NCI-H146 treated with DMSO at 0.1 percent for 48 hours (cell line): ENCODE results near the gene FAM3A.
"Not testable (repeated sequence)": the region's sequence is repeated elsewhere in the genome, so short reads cannot be mapped to it uniquely, and the experiment has no call there.

Source experiments
- DNase-seq: peaks from one replicate; lab custom pipeline; 2025; ENCODE audit not compliant: unreplicated experiment; lab: John Stamatoyannopoulos, UW

Gene FAM3A

DNA sequence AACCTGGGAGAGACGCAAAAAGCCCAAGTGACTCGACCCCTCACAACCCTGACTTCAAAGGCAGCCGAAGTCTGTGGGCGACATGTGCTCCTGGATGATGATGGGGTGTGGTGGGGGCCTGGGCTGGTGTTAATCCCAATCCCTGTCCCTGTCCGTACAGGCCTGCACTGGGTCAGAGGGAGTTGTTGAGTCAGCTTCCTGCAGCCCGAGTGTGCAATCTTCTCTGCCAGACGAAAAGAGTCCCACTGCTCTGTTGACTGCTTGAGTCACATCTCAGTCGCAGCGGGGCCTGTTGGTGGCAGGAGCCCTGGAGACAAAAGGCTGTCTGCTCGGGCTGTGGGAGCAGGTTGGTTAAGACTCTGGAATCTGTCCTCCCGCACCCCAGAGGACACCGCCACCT is 10.3 kb downstream of the FAM3A start:
- DNase-seq: no peak

- DNase-seq: no peak
Measured at GRCh38 chrX:154502989-154503388, 13.0 kb downstream of the FAM3A start.

DNA sequence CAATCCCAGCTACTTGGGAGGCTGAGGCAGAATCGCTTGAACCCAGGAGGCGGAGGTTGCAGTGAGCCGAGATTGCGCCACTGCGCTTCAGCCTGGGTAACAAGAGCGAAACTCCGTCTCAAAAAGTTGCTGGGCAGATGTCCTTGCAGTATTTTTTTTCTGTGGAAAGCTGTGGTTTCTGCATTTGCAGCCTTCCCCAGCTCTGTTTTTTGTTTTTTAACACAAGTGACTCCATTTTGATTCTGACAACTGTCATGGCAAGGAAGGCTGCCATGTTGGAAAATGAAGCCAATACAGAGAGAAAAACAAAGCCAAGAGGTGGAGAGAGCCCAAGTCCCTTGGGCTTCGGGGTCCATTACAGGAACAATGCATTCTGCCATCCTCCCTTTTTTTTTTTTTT is 13.9 kb downstream of the FAM3A start:
- DNase-seq: no peak

GRCh38 chrX:154501423-154501822 is 14.6 kb downstream of the FAM3A start:
- not testable (repeated sequence) for DNase-seq

GRCh38 chrX:154496591-154497137 is 19.4 kb downstream of the FAM3A start:
- DNase-seq: not testable (repeated sequence)

DNA sequence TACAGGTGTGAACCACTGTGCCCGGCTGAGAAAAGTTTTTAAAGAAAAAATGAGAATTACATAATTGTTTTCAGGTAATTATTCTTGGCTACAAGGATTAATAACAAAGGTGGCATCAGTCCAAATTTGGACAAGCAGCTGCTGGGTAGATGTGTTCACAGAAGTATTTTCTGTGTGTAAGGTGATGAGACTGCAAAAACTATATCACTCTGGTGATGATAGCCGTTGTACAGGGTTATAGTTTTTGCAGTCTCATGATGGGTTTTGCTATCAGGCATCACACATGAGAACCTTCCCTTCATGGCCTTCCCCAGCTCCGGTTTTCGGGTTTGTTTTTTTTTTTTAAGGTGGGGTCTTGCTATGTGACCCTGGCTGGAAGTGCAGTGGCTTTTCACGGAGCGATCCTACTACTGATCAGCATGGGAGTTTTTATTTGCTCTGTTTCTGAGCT is 20.5 kb downstream of the FAM3A start:
- DNase-seq: no peak

- DNase-seq: no peak
Measured at GRCh38 chrX:154494715-154495114, 21.3 kb downstream of the FAM3A start.

GRCh38 chrX:154490414-154491083 is 25.5 kb downstream of the FAM3A start, which contains the start of gene SLC10A3:
SLC10A3 (minus strand) TSS chrX:154490629; CDS start chrX:154488940, 1,689 bp downstream.
- DNase-seq: peak; percentile 69

DNA sequence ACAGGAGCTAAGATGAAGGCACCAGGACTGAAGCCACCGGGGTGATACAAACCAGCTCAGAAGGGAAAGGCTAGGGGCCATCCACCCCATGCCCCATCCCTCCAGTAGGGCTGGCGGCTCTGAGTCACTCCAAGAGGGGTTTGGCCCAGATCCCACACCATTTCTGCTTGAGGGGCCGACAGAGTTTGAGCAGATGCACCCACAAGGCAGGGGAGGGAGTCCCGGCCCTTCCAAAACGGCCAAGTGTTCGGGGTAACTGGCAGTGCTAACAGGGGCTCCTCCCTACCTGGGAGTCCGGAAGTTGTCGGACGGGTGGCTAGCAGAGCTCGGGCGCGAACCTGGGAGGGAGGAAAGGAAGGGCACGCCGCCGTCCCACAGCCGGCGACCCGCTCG is 26.0 kb downstream of the FAM3A start:
- DNase-seq: no peak

DNA sequence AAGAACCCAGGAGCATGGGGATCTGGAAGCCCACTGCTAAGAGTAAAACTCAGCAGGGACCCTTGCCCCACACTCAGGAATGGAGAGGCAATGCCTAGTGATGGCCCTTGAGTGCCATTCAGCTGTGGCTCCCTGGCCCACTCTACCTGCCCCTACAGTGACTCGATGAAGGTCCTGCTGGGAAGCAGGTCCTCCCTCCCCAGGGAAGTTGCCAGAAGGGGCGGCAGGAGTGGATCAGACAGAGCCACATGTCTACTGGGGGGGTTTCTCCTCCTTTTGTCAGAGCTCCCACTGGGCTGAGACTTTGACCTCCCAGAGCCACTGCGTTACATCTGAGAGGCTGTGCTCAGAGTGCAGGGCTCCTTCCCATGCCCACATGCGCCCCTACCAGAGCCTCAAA is 26.9 kb downstream of the FAM3A start:
- DNase-seq: no peak

DNA sequence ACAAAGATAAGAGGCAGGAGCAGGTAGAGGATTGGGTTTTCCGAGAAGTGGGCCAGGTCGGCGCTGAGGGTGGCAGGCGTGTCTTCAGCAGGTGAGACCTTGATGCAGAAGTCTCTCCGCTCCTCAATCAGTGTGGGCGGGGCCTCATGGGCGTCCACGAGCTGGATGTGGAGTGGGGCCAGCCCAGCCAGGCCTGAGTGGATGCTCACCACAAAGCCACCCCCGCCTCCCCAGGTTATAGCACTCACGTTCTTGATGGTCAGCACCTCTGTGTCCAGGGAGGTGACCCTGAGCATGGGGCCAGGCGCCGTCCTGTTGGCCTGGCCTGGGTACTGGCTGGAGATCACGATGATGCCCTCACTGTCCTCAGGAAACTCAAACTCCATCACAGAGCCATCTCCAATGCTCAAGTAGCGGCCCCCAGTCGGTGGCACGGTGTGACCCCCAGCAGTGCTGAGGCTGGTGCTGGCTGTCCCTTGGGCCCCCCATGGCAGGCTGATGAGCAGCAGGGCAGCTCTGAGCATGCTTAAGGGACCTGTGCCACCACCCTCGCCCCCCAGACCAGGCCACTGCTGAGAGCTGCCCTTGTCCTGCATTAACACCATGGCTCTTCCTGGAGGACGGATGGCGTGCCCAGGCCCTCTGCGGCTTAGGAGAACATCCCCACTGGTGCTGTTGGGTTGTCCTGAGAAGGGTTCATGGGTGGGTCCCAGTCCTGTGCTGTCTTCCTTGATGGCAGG is 27.5 kb downstream of the FAM3A start:
- DNase-seq: no peak

GRCh38 chrX:154487518-154488290 is 28.3 kb downstream of the FAM3A start:
- no peak for DNase-seq

- DNase-seq: no peak
Measured at GRCh38 chrX:154486396-154487207, 29.4 kb downstream of the FAM3A start, which contains the start of gene UBL4A. UBL4A (minus strand) TSS chrX:154486615; CDS start chrX:154486584, 31 bp downstream.

DNA sequence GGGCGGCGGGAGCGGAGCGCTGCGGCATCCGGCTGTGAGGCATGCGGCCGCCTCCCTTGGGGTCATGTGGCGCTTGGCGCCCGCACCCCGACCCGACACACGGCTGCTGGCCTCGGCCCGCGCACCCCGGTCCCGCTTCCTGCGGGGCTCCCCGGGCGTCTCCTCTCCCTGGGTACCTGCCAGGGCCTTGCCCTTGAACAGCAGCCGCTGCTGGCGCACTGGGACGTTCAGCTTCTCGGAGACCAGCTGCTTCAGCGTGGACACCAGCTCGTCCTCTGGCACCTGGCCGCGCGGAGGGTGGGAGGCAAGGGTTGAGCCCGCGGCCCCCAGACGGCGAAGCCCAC is 30.0 kb downstream of the FAM3A start:
- no peak for DNase-seq

DNA sequence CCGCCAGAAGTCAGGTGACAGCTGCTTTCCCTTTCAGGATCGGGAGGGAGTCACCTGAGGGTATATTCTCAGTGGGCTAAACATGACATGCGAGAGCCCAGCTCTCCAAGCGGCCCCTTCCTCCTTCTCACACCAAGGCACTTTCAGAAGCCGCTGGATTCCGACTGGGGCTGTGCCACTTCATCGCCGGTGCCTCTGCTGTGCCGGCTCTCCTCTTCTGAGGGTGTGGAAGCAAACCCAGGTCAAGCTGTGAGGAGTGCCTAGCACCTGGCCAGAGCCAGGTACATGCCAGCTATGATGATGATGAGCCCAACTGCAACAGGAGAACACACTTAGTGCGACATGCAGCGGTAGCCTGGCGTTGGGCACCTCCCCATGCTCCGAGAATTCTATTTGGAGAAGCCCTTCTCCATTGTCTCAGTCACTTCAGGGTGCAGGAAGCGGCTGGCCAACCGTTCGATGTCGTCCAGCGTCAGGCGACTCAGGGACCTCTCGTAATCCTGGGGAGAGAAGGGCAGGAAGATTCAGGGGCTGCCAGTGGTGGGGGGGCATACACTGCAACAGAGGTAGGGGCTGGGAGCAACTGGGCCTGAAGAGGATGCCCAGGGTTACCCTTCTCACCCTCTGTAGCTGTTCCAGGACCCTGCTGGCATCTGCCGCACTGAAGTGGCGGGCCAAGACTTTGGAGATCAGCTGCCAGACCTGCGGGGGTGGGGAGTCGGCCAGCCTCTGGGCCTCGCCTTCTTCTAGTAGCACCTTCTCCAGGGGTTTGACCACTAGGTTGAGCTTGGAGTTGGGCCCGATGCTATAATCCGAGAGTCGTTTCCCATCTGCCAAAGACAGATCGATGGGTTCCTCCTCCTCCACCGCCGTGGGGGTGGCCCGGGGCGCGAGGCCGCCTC is 30.6 kb downstream of the FAM3A start:
- no peak for DNase-seq

DNA sequence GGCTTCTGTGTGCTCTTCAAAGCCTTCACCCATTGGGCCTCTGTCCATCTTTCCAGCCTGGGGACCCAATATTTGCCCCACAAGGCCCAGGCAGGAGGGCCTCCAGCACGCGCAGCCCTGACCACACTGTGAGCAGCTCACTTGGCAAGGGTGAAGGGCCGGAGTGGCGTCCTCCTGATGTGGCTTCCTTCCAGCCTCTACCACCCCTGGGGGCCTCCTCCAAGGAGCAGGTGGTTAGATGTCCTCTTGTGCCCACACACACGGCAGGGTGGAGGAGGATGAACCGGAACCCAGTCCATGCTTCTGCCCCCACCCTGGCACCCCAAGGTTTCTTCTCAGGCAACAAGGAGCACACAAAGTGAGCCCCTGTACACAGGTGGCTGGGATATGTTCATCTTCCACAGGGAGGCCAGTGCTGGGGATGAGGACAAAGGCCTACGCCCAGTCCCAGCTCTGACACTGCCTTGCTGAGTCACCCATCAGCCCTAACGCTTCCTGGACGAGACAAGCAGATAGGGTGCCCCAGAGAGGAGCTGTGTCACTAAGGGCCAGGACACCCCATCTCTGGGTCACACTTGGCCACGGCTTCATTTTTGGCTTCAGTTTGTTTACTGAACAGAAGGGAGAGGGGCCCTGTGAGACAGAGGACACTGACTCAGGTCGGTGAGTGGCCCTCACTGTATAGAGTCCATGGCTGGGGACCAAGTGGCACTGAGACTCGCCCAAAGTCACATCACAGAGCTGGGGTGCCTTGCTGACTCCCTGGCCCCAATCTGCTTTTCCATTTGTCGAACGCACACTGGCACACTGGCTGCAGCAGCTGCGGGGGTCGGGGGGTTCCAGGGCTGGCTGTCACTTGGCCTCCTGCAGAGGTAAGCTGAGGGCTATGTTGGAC is 31.5 kb downstream of the FAM3A start:
- no peak for DNase-seq

DNA sequence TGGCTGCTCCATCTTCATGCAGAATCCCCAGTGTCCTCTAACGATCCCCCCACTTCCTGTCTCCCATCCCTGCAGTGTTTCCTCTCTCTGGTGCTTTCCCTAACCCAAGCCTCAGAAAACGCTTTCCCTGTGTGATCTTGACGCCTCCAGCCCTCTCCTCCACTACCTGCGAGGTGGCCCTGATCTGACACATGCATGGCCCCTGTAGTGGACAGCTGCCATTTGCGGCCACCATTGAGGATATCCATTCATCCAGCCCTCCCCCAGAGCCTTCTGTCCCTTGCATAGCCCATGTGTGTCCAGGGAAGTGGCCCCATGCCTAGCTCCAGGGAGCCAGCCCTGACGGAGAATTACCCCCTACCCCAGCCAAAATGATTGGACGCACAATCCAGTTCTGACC is 32.7 kb downstream of the FAM3A start:
- DNase-seq: no peak

DNA sequence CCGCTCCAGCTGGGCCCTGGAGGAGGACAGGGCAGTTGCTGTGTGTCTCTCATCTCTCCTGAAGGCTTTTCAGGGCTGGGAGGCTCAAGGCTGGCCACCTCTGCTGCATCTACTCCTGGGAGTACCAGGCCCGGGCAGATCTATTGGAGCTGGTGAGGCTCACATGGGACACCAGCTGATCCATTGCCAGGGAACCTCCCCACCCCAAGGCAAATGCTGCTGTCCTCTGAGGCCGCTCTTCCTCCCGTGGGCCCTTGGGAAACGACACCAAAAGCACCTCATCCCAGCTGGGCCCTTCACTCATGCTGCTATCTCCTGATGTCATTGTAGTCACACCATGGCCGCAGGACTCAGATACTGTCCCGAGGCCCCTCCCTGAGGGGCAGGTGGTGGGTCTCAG is 33.2 kb downstream of the FAM3A start:
- no peak for DNase-seq
